ENCODE results near the gene RRP15.
"Not testable (repeated sequence)": the region's sequence is repeated elsewhere in the genome, so short reads cannot be mapped to it uniquely, and the experiment has no call there.

RRP15 gene

DNA sequence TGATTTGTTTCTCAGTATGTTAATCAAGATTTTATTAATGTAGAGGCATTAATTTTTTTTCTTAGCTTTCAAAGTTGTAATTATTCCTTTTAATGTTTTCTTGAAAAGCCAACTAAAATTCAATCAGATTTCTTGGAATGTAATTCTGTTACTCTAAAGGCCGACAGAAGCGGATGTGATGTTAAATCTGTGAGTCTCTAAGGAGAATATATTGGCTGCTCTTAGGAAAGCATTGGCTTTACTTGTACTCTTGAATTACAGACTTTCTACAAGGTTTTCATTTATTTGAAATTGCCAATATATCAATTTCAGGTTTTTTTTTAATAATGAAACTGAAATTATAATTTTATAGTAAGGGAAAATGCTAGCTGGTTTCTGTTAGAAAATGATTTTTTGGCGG, 29.2 kb downstream of the RRP15 start:
- no peaks in the 10 kb centered on the region for H3K36me3 ChIP-seq (ENCODE audit: control insufficient read depth in 2 of 2, insufficient read depth in 2 of 2, low read length in 2 of 2)
- H3K9ac ChIP-seq (ENCODE audit: low read length in 2 of 2): no peak overlapping the region
- H3K9me3 ChIP-seq (ENCODE audit: control insufficient read depth in 2 of 2, low read length in 2 of 2): no peaks in the 10 kb centered on the region
- no peak overlapping the region for H3K27ac ChIP-seq (ENCODE audit: low read length)
- no peak overlapping the region for H3K4me3 ChIP-seq (ENCODE audit: low read length in 2 of 2)
- H3K4me1 ChIP-seq (ENCODE audit: control insufficient read depth, insufficient read depth, low read length): no peaks in the 10 kb centered on the region
- H3K27me3 ChIP-seq (ENCODE audit: control insufficient read depth in 1 of 2, insufficient read depth in 2 of 2, low read length in 2 of 2): no peaks in the 10 kb centered on the region

DNA sequence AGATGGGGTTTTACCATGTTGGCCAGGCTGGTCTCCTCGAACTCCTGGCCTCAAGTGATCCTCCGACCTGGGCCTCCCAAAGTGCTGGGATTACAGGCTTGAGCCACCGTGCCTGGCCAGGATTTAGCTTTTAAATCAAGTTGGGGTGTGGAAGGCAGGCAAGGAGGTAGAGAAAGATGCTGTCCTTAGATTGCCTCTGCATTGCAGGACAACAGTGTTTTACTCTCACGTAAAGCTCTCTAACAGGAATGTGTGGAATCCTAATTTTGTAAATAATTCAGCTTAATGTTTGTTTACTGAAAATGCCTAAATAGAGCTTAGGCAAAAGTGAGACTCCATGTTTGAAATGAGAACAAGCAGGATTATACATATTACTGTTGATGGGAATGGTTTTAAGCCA, 30.5 kb downstream of the RRP15 start:
- Histone ChIP-seq H3K9me3 (ENCODE audit: control insufficient read depth in 2 of 2, low read length in 2 of 2) (no peaks in the 10 kb centered on the region), H3K4me3 (ENCODE audit: low read length in 2 of 2) (no peak overlapping the region), H3K36me3 (ENCODE audit: control insufficient read depth in 2 of 2, insufficient read depth in 2 of 2, low read length in 2 of 2) (no peaks in the 10 kb centered on the region), H3K27ac (ENCODE audit: low read length) (no peak overlapping the region), H3K9ac (ENCODE audit: low read length in 2 of 2) (no peak overlapping the region), H3K27me3 (ENCODE audit: control insufficient read depth in 1 of 2, insufficient read depth in 2 of 2, low read length in 2 of 2) (no peaks in the 10 kb centered on the region), H3K4me1 (ENCODE audit: control insufficient read depth, insufficient read depth, low read length) (no peaks in the 10 kb centered on the region)

DNA sequence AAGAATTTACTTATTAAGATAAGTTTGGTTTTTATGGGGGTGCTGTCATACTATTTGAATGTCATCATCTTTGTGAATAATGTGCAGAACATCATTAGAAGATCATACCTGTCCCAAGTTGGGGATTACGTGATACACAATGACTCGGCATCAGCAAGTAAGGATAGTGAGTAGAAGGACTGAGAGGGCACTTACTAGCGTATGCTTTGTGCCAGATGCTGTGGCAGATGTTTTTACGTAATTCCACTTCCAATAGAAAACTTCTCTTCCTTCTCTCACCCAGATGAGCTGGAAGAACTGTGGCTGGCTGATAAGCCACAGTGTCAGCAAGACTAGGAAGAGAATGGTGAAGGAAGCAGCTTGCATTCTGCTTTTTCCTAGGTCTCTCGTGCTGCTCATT, 32.0 kb downstream of the RRP15 start:
- no peaks in the 10 kb centered on the region for H3K4me1 ChIP-seq (ENCODE audit: control insufficient read depth, insufficient read depth, low read length)
- H3K27me3 ChIP-seq (ENCODE audit: control insufficient read depth in 1 of 2, insufficient read depth in 2 of 2, low read length in 2 of 2): no peaks in the 10 kb centered on the region
- H3K9me3 ChIP-seq (ENCODE audit: control insufficient read depth in 2 of 2, low read length in 2 of 2): no peaks in the 10 kb centered on the region
- H3K36me3 ChIP-seq (ENCODE audit: control insufficient read depth in 2 of 2, insufficient read depth in 2 of 2, low read length in 2 of 2): no peaks in the 10 kb centered on the region
- H3K27ac ChIP-seq (ENCODE audit: low read length): no peak overlapping the region
- no peak overlapping the region for H3K4me3 ChIP-seq (ENCODE audit: low read length in 2 of 2)
- H3K9ac ChIP-seq (ENCODE audit: low read length in 2 of 2): no peak overlapping the region

DNA sequence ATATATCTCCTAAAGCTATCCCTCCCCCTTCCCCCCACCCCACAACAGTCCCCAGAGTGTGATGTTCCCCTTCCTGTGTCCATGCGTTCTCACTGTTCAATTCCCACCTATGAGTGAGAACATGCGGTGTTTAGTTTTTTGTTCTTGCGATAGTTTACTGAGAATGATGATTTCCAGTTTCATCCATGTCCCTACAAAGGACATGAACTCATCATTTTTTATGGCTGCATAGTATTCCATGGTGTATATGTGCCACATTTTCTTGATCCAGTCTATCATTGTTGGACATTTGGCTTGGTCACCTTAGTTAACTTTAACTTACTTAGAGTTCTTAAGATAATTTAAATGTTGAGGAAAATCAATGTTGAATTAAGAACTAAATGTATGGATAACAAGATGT, 35.1 kb downstream of the RRP15 start:
- not testable (repeated sequence) for H3K27me3 ChIP-seq (ENCODE audit: control insufficient read depth in 1 of 2, insufficient read depth in 2 of 2, low read length in 2 of 2); H3K9me3 ChIP-seq (ENCODE audit: control insufficient read depth in 2 of 2, low read length in 2 of 2); H3K4me3 ChIP-seq (ENCODE audit: low read length in 2 of 2); H3K27ac ChIP-seq (ENCODE audit: low read length); H3K4me1 ChIP-seq (ENCODE audit: control insufficient read depth, insufficient read depth, low read length); H3K9ac ChIP-seq (ENCODE audit: low read length in 2 of 2)
- H3K36me3 ChIP-seq (ENCODE audit: control insufficient read depth in 2 of 2, insufficient read depth in 2 of 2, low read length in 2 of 2): peaks cover 8 to 10% of the 10 kb centered on the region in 2 donors

DNA sequence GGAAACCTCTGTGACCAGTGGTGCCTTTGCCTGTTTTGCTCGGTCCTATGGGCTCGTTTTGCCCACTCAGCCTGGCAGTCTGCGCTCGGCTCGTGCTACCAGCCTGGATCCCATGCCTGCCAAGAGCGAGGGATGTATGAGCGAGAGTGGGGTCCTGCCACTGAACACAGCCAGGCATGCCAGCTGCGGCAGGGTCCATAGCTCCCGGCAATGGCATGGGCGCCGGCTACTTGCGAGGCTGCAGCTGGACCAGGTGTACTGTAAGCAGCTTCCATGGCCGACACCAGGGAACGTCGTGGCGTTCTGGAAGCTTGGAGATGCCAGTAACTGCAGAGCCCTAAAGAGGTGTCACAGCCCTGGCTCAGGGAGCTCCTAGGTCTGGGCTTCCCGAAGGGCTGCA, 37.7 kb downstream of the RRP15 start:
- peaks cover 8 to 10% of the 10 kb centered on the region in 2 donors for H3K36me3 ChIP-seq (ENCODE audit: control insufficient read depth in 2 of 2, insufficient read depth in 2 of 2, low read length in 2 of 2)
- no peak overlapping the region for H3K4me3 ChIP-seq (ENCODE audit: low read length in 2 of 2)
- no peak overlapping the region for H3K27ac ChIP-seq (ENCODE audit: low read length)
- H3K9me3 ChIP-seq (ENCODE audit: control insufficient read depth in 2 of 2, low read length in 2 of 2): no peaks in the 10 kb centered on the region
- H3K27me3 ChIP-seq (ENCODE audit: control insufficient read depth in 1 of 2, insufficient read depth in 2 of 2, low read length in 2 of 2): no peaks in the 10 kb centered on the region
- H3K9ac ChIP-seq (ENCODE audit: low read length in 2 of 2): no peak overlapping the region
- H3K4me1 ChIP-seq (ENCODE audit: control insufficient read depth, insufficient read depth, low read length): no peaks in the 10 kb centered on the region

DNA sequence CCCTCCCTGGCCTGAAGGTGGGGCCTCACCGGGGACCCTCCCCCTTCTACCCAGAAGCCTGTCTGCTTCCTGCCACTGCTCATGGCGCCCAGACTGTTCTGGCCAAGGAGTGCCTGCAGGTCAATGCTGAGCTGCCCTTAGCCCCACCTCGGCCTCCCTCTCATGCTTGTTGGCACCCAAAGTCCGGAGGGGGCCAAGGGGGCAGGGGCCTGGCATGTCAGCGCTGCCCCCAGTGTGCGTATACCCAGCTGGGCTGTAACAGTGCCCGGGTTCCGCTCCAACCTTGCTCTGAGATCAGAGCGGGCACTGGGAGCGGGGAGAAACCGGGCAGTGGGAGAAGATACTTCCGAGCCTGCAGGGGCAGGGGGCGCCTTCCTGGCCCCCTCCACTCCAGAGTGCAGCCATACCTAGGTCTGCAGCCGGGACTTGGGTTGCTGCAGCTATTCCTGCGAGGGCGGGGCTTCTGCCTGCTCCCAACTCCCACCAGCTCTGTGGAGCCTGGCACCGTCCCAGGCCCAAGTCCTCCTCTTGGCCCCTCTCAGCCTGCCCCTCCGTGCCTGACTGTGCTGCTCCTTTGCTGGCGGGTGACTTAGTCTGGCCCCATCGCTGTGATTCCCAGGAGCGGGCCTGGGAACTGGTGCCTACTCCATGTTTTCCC, 38.6 kb downstream of the RRP15 start:
- no peak overlapping the region for H3K4me3 ChIP-seq (ENCODE audit: low read length in 2 of 2)
- H3K9ac ChIP-seq (ENCODE audit: low read length in 2 of 2): no peak overlapping the region
- H3K4me1 ChIP-seq (ENCODE audit: control insufficient read depth, insufficient read depth, low read length): no peaks in the 10 kb centered on the region
- H3K36me3 ChIP-seq (ENCODE audit: control insufficient read depth in 2 of 2, insufficient read depth in 2 of 2, low read length in 2 of 2): peaks cover 8 to 10% of the 10 kb centered on the region in 2 donors
- H3K9me3 ChIP-seq (ENCODE audit: control insufficient read depth in 2 of 2, low read length in 2 of 2): no peaks in the 10 kb centered on the region
- no peak overlapping the region for H3K27ac ChIP-seq (ENCODE audit: low read length)
- H3K27me3 ChIP-seq (ENCODE audit: control insufficient read depth in 1 of 2, insufficient read depth in 2 of 2, low read length in 2 of 2): no peaks in the 10 kb centered on the region

DNA sequence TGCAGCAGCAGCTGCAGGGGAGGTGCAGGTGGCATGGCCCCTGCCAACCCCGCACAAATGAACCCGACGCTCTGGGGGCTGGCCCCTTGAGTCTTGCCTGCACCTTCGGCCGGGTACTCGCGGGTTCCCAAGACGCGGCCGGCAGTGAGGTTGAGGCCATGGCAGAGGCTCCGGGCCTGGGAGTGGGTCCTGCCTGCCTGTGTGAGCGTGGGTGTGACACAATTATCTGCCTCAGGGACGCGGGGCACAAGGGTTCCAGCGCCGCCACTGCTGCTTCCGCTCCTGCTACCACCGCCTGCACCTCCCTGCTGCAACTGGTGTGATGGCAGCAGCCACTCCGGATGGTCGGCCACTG, 39.1 kb downstream of the RRP15 start:
- no peaks in the 10 kb centered on the region for H3K9me3 ChIP-seq (ENCODE audit: control insufficient read depth in 2 of 2, low read length in 2 of 2)
- H3K36me3 ChIP-seq (ENCODE audit: control insufficient read depth in 2 of 2, insufficient read depth in 2 of 2, low read length in 2 of 2): peaks cover 8 to 10% of the 10 kb centered on the region in 2 donors
- H3K9ac ChIP-seq (ENCODE audit: low read length in 2 of 2): no peak overlapping the region
- no peak overlapping the region for H3K4me3 ChIP-seq (ENCODE audit: low read length in 2 of 2)
- no peak overlapping the region for H3K27ac ChIP-seq (ENCODE audit: low read length)
- H3K4me1 ChIP-seq (ENCODE audit: control insufficient read depth, insufficient read depth, low read length): no peaks in the 10 kb centered on the region
- H3K27me3 ChIP-seq (ENCODE audit: control insufficient read depth in 1 of 2, insufficient read depth in 2 of 2, low read length in 2 of 2): no peaks in the 10 kb centered on the region

DNA sequence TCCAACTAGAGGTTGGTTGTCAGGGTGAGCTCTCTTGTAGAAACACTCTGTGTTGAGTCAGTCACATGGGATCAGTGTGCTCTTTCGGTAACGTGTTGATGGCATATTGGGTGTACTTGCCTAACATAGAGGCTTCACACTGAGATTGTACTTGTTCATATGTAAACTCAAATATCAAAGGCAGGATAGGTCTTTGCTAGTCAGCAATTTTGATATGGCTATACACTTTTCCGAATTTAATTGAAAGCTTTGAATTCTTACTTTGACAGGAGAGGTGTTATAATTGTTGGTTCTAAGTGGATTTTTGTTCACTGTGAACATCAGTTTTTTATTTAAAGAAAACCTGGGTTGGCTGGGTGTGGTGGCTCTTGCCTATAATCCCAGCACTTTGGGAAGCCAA, 43.7 kb downstream of the RRP15 start:
- no peaks in the 10 kb centered on the region for H3K4me1 ChIP-seq (ENCODE audit: control insufficient read depth, insufficient read depth, low read length)
- H3K27ac ChIP-seq (ENCODE audit: low read length): no peak overlapping the region
- H3K9me3 ChIP-seq (ENCODE audit: control insufficient read depth in 2 of 2, low read length in 2 of 2): no peaks in the 10 kb centered on the region
- no peaks in the 10 kb centered on the region for H3K27me3 ChIP-seq (ENCODE audit: control insufficient read depth in 1 of 2, insufficient read depth in 2 of 2, low read length in 2 of 2)
- no peak overlapping the region for H3K9ac ChIP-seq (ENCODE audit: low read length in 2 of 2)
- peaks cover 0 to 2% of the 10 kb centered on the region in 2 donors for H3K36me3 ChIP-seq (ENCODE audit: control insufficient read depth in 2 of 2, insufficient read depth in 2 of 2, low read length in 2 of 2)
- H3K4me3 ChIP-seq (ENCODE audit: low read length in 2 of 2): no peak overlapping the region

DNA sequence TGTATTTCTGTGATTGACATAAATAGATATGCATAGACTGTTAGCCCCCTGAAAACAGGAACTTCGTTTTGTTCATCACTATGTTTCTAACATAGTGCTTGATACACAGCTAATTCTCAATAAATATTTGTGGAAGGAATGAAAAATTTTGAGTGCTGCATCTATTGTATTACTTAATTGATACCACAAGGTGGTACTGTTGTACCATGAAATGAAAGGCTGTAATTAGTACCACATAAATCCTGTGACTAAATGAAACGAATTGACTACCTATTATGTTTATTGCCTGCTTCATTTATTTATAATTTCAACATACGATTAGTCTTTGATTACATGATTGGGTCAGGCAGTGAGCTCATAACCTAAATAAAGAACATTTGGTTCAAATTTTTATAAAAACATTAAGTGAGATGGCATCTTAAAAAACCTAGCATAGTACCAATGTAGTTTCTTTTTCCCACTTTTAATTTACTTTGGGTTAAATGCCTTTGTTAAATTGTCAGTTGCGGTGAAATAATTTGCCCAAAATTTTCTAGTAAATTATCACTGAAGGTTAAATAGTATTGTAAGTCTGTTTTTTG, 45.0 kb downstream of the RRP15 start:
- Histone ChIP-seq H3K9ac (ENCODE audit: low read length in 2 of 2) (no peak overlapping the region), H3K27ac (ENCODE audit: low read length) (no peak overlapping the region), H3K9me3 (ENCODE audit: control insufficient read depth in 2 of 2, low read length in 2 of 2) (no peaks in the 10 kb centered on the region), H3K4me3 (ENCODE audit: low read length in 2 of 2) (no peak overlapping the region), H3K27me3 (ENCODE audit: control insufficient read depth in 1 of 2, insufficient read depth in 2 of 2, low read length in 2 of 2) (no peaks in the 10 kb centered on the region), H3K36me3 (ENCODE audit: control insufficient read depth in 2 of 2, insufficient read depth in 2 of 2, low read length in 2 of 2) (no peaks in the 10 kb centered on the region), H3K4me1 (ENCODE audit: control insufficient read depth, insufficient read depth, low read length) (no peaks in the 10 kb centered on the region)

DNA sequence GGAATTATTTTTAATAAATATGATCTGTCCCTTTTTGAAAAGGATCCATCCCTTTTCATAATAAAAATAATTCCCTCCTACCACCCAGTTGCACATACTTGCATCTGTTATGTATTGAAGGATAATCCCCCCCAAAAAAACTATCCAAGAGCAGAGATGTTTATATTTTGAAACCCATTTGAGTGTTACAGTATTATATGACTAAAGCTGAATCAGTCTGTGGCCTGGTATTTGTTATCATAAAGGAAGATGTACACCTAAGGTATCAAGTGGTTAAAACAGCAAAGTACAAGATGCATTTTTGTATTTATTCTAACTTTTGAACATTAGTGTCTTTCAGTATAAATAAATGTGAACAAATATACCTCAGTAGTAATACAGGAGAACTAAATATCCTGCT, 47.3 kb downstream of the RRP15 start:
- Histone ChIP-seq H3K4me1 (ENCODE audit: control insufficient read depth, insufficient read depth, low read length) (no peaks in the 10 kb centered on the region), H3K4me3 (ENCODE audit: low read length in 2 of 2) (no peak overlapping the region), H3K27me3 (ENCODE audit: control insufficient read depth in 1 of 2, insufficient read depth in 2 of 2, low read length in 2 of 2) (no peaks in the 10 kb centered on the region), H3K9me3 (ENCODE audit: control insufficient read depth in 2 of 2, low read length in 2 of 2) (no peaks in the 10 kb centered on the region), H3K27ac (ENCODE audit: low read length) (no peak overlapping the region), H3K36me3 (ENCODE audit: control insufficient read depth in 2 of 2, insufficient read depth in 2 of 2, low read length in 2 of 2) (no peaks in the 10 kb centered on the region), H3K9ac (ENCODE audit: low read length in 2 of 2) (no peak overlapping the region)

DNA sequence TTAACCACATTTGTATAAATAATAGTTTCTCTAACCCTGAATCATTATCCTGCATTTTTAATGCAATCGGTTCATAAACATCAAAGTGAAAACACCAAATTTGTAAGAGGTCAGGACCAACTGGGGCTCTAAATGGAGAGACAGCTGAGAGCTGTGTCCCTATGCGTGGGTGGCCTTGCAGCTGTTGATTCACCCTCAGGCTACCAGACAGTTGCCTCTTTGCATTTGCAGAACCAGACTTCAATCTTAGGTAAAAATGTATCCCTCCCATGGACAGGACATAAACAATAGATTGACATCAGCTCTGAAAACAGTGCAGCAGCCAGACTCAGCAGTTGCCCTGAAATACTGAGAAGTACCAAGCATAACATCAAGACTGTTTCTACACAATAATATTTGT, 51.2 kb downstream of the RRP15 start:
- Histone ChIP-seq H3K9ac (ENCODE audit: low read length in 2 of 2) (no peak overlapping the region), H3K4me1 (ENCODE audit: control insufficient read depth, insufficient read depth, low read length) (no peaks in the 10 kb centered on the region), H3K4me3 (ENCODE audit: low read length in 2 of 2) (no peak overlapping the region), H3K27ac (ENCODE audit: low read length) (no peak overlapping the region), H3K27me3 (ENCODE audit: control insufficient read depth in 1 of 2, insufficient read depth in 2 of 2, low read length in 2 of 2) (no peaks in the 10 kb centered on the region), H3K9me3 (ENCODE audit: control insufficient read depth in 2 of 2, low read length in 2 of 2) (no peaks in the 10 kb centered on the region), H3K36me3 (ENCODE audit: control insufficient read depth in 2 of 2, insufficient read depth in 2 of 2, low read length in 2 of 2) (no peaks in the 10 kb centered on the region)

Measured in stomach smooth muscle (tissue), 2 donors.